Activated CD8-positive, alpha-beta memory T cell treated with anti-CD3 and anti-CD28 coated beads for 4 hours (primary cell): ENCODE measurements around the gene ID3.

Experiments
- DNase-seq, 2 donors: peaks; one replicate each; pipeline ENCODE4 v3.0.0-alpha.2; 2020; ENCODE audit warnings: low read depth in 2 of 2

The ID3 gene

GRCh38 chr1:23566304-23566703 lies 7.0 kb upstream of the ID3 start:
- DNase-seq: no peak

- no peak for DNase-seq
These were observed 6.5 kb upstream of the ID3 start for GRCh38 chr1:23565776-23566175.

GRCh38 chr1:23564529-23565122 lies 5.3 kb upstream of the ID3 start:
- no peak for DNase-seq

DNA sequence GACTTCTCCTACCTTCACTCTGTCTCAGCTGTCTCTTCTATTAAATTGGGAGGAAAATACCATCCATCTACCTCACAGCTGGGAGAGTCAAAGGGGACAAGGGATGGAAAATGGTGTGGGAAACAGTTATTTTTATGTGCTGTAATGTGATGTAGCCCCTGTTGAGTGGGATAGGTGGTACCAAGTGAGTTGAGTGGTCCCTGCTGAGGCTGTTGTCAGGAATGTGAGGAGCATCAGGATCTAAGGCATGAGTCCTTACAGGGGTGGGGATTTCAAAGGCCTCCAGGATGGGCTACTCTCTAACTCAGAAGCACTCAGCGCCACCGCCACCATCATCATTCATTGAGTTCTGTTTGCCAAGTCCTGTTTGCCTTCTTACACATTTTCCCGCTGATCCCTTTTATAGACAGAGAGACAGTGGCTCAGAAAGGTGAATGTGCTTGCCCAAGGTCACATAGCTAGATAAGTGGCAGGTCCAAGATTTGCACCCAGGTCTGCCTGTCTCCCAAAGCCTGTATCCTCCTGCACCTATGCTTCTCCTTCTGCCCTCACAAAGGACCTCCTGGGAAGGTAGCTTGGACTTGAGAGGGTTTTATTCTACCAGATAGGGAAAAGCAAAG lies 4.6 kb upstream of the ID3 start:
- DNase-seq: no peak

DNA sequence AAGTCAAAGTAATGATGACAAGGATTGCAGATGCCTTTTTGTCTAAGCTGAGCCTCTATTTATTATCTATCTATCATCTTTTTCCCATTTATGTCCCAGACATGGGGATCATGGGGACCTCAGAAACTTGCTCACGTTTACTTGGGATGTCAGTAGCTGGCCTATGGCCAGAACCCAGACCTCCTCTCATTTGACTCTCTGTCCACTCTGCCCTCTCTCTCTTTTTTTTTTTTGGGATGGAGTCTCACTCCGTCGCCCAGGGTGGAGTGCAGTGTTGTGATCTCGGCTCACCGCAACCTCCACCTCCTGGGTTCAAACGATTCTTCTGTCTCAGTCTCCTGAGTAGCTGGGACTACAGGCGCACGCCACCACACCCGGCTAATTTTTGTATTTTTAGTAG lies 3.7 kb upstream of the ID3 start:
- no peak for DNase-seq

GRCh38 chr1:23562137-23562876 lies 3.0 kb upstream of the ID3 start:
- DNase-seq: no peak

- no peak for DNase-seq
These were observed 2.5 kb upstream of the ID3 start for GRCh38 chr1:23561813-23562100.

DNA sequence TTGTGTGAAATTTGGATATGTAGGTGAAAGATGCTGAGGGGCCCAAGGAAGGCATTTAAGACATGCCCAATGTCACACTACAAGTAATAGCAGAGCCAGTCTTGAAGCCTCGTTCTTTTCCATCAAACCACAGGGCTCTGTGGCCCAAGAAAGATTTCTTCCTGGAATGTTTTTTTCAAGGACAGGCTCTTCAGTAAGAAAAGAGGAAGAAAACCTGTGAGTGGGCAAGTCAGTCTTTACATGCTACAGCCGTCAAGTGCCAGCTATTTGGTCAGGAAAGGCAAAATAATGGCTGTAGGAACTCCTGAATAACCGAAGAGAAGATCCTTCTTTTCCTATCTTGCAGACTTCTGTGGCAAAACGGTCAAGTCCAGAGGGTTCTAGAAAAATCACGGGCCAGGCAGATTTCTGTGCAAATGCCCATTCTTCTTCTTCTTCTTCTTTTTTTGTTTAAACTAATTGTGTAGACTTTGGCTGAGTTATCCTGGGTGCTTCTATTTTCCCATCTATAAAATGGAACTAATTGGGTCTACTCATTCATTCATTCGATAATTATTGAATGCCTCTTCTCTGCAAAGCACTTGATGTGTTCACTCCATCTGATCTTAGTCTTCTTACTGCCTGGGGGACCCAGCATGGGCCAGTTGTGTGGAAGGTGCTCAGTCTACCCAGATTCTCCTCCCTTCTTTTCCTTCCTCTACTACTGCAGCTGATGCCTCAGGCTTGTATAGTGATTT lies 1.9 kb upstream of the ID3 start:
- DNase-seq: no peak

DNA sequence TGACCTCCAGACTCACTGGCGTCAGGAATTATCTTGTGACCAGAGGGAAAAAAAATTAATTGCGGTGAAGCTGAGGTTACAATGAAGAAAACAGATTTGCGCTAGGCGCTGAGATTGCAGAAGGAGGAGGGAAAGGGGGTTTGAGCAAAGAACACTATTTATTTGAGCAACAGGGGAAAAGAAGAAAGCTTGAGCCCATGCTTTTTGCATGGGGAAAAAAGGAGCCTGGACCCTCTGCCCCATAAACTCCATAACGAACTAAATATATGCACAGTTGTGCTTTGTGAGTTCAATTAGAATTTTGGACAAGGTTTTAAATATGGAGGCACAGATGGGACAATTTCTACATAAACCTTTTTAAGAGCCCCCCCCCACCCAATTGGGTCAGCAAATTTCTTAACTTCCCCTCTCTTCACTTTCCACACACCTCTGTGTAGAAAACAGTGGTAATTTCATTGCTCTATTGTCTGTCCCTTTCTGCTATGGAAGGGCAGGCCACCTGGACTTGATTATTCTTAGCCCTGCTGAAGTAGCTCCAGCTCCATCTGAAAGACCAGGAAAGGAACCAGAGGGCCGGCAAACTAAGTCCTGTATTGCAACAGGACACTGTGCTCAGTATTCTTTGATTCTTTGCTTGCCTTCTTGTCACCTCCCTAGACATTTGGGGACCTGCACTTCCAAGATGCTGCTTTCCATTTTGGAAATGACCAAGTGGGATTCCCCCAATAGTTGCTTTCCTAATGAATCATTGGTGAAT lies 862 bp upstream of the ID3 start:
- no peak for DNase-seq

- no peak for DNase-seq
These were observed 497 bp downstream of the ID3 start for GRCh38 chr1:23558872-23559135.

- no peak for DNase-seq
These were observed 995 bp downstream of the ID3 start for GRCh38 chr1:23558140-23558871.

- no peak for DNase-seq
These were observed 1.7 kb downstream of the ID3 start for GRCh38 chr1:23557471-23558124.

GRCh38 chr1:23556635-23557470 lies 2.4 kb downstream of the ID3 start:
- DNase-seq: no peak

DNA sequence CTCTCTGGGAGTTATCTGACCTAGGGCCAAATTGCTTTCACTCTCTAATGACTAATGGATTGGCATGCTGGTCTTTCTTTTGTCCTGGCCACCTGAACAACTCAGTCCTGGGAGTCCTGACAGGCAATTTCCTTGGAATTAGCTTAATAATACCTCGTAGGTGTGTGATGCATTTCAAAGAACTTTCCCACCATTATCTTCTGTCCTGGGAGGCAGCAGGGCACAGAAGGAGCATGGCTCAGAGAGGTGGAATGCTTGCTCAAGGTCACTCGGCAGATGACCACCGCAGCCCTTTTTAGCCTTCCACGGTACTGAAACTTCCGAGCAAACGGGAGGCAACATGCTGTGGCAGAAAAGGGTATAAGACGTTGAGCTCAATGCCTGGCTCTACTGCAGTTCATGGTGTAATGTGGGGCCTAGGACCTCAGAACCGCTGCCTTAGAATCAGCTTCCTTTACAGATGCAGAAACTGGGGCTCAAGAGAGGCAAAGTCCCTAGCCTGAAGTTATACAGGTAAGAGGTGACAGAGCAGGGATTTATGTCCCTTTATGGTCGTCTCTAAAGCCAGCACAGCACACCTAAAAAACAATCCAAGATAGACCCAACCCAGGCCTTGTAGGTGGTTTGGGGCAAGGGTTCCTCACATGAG lies 3.2 kb downstream of the ID3 start:
- no peak for DNase-seq

- DNase-seq: no peak
These were observed 3.9 kb downstream of the ID3 start for GRCh38 chr1:23555270-23555985.

- peak; percentile 62 to 68 for DNase-seq
These were observed 4.6 kb downstream of the ID3 start for GRCh38 chr1:23554481-23555269.

- no peak for DNase-seq
These were observed 5.2 kb downstream of the ID3 start for GRCh38 chr1:23554127-23554480.
